ENCODE data around the gene SPEG. TPM values are rescaled to one million over a fixed set of nuclear protein-coding genes. Genes with fewer than 3 reads are reported as not detected.

Gene SPEG
- 1.5 and 4.8 TPM in 2 replicates for total RNA-seq

DNA sequence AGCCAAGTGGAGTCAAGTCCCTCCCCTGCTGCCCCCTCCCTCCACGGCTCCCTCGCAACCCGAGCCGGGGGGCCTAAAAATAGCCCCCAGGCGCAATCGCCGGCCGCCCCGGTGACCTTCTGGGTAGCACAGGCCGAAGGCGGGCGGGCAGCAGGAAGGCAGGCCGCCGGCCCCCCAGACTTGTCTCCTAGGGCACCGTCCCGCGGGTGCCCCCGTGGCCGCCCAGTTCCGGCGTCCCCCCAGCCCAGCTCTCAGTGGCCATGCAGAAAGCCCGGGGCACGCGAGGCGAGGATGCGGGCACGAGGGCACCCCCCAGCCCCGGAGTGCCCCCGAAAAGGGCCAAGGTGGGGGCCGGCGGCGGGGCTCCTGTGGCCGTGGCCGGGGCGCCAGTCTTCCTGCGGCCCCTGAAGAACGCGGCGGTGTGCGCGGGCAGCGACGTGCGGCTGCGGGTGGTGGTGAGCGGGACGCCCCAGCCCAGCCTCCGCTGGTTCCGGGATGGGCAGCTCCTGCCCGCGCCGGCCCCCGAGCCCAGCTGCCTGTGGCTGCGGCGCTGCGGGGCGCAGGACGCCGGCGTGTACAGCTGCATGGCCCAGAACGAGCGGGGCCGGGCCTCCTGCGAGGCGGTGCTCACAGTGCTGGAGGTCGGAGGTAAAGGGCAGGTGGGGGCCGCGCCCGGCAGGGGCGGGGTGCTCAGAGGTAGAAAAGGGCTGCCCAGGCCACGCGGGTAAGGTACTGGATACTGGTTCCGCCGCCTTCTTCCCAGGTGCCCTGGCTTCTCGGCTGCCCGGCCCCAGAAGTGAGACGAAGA lies at the start of gene SPEG:
Gene SPEG (plus strand): TSS at position 126 of the 808 bp plus-strand sequence. CDS start 135 bp downstream, at position 261.

DNA sequence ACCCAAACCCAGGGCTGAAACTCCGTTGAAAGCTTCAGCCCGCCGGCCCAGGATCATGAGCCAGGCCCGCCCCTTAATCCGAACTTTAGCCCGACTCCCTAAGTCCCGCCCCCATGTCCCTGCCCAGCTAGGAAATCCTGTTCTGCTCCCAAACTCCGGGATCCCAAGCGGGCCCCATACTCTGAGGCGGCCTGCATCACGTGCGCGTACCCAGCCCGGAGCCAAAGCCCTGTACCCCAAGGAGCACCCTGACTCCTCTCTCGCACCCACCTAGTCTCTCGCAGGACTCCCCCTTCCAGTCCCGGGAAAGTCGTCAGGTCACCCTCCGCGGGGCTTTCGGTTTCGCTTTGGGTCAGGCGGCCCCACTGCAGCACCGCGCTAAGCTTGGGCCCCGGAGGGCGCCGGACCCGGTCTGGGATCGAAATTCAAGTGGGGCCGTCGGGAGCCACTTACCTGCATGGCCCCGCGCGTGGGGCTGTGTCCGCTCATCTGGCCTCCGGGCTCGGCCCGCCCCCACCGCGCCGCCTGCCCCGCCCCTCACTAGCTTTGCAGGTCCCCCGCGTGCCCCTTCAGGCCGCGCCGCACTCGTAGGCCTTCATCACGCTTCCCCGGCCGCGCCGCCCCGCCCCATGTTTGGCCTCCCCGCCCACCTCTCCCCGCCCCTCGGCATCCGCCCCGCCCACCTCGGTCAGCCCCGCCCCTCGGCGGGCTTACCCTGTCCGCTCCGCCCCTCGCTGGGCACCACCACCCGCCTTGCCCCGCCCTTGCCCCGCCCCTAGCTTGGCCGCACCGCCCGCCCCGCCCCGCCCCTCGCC lies 47.1 kb upstream of the SPEG start, which contains the start of gene DNPEP:
Gene DNPEP (minus strand): TSS at position 607 of the 815 bp plus-strand sequence. CDS start 118 bp downstream, at position 489.

DNA sequence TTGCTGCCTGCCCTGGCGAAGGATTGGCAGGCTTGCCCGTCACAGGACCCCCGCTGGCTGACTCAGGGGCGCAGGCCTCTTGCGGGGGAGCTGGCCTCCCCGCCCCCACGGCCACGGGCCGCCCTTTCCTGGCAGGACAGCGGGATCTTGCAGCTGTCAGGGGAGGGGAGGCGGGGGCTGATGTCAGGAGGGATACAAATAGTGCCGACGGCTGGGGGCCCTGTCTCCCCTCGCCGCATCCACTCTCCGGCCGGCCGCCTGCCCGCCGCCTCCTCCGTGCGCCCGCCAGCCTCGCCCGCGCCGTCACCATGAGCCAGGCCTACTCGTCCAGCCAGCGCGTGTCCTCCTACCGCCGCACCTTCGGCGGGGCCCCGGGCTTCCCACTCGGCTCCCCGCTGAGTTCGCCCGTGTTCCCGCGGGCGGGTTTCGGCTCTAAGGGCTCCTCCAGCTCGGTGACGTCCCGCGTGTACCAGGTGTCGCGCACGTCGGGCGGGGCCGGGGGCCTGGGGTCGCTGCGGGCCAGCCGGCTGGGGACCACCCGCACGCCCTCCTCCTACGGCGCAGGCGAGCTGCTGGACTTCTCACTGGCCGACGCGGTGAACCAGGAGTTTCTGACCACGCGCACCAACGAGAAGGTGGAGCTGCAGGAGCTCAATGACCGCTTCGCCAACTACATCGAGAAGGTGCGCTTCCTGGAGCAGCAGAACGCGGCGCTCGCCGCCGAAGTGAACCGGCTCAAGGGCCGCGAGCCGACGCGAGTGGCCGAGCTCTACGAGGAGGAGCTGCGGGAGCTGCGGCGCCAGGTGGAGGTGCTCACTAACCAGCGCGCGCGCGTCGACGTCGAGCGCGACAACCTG lies 16.3 kb upstream of the SPEG start, which contains the start of gene DES:
Gene DES (plus strand): TSS at position 223 of the 857 bp plus-strand sequence. CDS start 86 bp downstream, at position 309.

DNA sequence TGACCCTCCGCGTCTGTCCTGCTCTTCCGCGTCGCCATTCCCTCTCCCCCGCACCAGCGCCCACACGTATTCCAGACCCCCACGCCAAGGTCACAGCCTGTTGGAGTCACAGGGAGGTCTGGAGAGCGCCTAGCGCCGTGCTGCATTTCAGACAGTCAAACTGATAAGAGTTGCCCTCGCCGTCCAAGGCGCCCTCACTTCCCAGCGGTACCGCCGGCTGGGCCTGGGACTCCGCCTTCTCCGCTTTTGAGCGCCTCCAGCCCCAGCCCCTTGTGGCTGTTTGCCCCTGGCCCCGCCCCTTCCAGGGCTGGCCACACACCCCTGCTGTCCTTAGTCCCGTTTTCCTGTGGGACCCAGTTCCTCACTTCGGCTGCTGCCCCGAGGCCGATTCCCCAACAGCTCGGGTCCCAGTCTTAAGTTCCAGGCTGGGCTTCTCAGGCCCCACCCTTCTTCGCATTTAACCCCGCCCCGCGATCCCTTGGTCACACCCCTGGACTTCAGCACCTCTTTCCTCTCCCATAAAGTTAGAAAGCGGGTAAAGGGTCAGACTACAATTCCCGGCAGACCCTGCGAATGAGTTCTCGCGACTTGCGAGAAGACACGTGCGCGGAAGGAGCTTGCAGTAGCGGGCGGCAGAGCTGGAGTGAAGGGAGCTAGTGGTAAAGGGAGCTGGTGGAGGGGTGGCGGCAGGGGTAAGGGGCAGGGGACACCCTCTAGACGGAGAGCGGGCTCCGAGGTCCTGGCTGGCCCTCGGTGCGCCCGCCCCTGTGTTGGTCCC lies 63.8 kb downstream of the SPEG start, which contains the start of gene GMPPA:
Gene GMPPA (plus strand): TSS at position 612 of the 778 bp plus-strand sequence. CDS start 1,085 bp downstream, outside the sequence.

DNA sequence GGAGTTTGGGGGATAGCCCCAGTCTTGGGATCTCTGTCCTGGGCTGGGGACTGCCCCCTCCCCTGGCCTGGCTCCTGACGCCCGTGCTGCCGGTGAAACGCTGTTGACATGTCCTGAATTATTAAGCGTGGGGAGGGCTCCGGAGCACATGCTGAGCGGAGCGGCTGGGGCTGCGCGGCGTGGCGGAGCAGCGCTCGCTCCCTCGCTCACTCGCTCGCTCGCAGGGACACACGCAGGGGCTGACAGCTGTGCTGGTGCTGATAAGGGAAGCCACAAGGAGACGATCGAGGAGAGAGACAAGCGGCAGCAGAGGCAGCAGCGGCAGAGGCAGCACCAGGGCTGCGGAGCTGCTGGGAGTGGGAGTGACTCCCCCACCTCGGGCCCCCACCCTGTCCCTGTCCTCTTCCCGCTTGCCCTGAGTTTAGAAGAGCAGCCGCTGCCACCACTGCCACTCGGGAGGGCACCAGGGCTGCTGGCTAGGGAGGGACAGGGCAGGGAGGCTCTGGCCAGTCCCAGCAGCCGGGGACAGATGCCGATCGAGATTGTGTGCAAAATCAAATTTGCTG lies 79.6 kb downstream of the SPEG start, which contains the start of gene ASIC4:
Gene ASIC4 (plus strand): TSS at position 287 of the 566 bp plus-strand sequence. CDS start 243 bp downstream, at position 530.

DNA sequence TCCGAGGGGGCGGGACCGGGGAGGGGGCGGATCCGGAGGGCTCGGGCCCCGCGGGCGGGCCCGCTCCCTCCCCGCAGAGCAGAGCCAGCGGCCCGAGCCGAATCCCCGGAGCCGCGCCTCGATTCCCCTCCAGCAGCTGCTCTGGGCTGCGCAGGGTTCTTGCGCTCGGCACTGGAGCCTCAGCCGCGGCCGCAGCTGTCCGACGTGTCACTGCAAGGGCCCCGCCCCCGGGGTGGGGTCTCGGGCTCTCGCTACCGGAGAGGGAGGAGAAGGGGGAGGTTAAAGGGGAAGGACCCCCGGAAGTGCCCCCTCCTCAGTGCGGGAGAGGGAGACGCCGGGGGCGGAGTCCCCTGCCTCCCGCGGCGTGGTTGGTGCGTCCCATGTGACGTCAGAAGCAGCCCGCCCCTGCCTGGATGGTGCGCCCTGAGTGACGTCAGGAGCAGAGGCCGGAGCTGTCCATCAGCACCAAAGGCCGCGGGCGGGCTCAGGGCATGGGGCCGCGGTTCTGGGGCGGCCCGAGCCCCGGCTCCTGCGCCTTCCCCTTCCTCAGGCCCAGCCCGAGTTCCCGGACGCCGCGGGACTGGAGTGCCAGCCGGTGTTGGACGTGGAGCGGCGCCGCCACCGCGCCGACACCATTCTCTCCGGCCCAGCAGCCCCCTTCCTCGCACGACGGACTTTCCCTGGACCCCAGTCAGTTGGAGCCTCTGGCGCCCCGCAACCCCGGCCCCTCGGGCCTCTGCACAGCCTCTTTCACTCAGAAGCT lies 109.1 kb downstream of the SPEG start, which contains the start of the genes CHPF and TMEM198:
Gene CHPF (minus strand): TSS at position 214 of the 763 bp plus-strand sequence. CDS start 271 bp downstream, outside the sequence.
Gene TMEM198 (plus strand): TSS at position 433 of the 763 bp plus-strand sequence. CDS start 700 bp downstream, outside the sequence.

Other genes starting within 250 kb of the SPEG start
- 32.8 and 40.1 TPM in 2 replicates for gene ZFAND2B, start 228.1 kb upstream of the SPEG start, total RNA-seq
- 38.8 and 55.2 TPM in 2 replicates for gene ABCB6, start 215.9 kb upstream of the SPEG start, total RNA-seq
- 20.9 and 34.0 TPM in 2 replicates for gene ATG9A, start 205.2 kb upstream of the SPEG start, total RNA-seq
- gene ANKZF1, start 205.0 kb upstream of the SPEG start, total RNA-seq = 55.6 and 68.7 TPM in 2 replicates
- gene GLB1L, start 189.4 kb upstream of the SPEG start, total RNA-seq = 6.6 and 7.2 TPM in 2 replicates
- 25.5 and 36.0 TPM in 2 replicates for gene STK16, start 189.4 kb upstream of the SPEG start, total RNA-seq
- gene TUBA4B, start 181.6 kb upstream of the SPEG start, total RNA-seq = not detected in 2 replicates
- 75.5 and 161 TPM in 2 replicates for gene TUBA4A, start 180.9 kb upstream of the SPEG start, total RNA-seq
- 50.5 and 50.6 TPM in 2 replicates for gene DNAJB2, start 155.5 kb upstream of the SPEG start, total RNA-seq
- gene PTPRN, start 125.4 kb upstream of the SPEG start, total RNA-seq = 0.21 and 2.2 TPM in 2 replicates
- gene RESP18, start 102.1 kb upstream of the SPEG start, total RNA-seq = not detected in 2 replicates
- 39.6 and 87.2 TPM in 2 replicates for gene DNPEP, start 46.9 kb upstream of the SPEG start, total RNA-seq
- not detected in 2 replicates for gene DES, start 16.5 kb upstream of the SPEG start, total RNA-seq
- gene GMPPA, start 64.0 kb downstream of the SPEG start, total RNA-seq = 23.4 and 35.9 TPM in 2 replicates
- gene ASIC4, start 79.6 kb downstream of the SPEG start, total RNA-seq = not detected in 2 replicates
- gene CHPF, start 109.0 kb downstream of the SPEG start, total RNA-seq = 115 and 131 TPM in 2 replicates
- gene TMEM198, start 109.2 kb downstream of the SPEG start, total RNA-seq = under 0.01 and 0.48 TPM in 2 replicates
- gene OBSL1, start 136.7 kb downstream of the SPEG start, total RNA-seq = 14.3 and 31.8 TPM in 2 replicates
- gene INHA, start 137.5 kb downstream of the SPEG start, total RNA-seq = 0.48 TPM in 1 of 2 replicates, not detected in the other
- gene STK11IP, start 163.0 kb downstream of the SPEG start, total RNA-seq = 15.1 and 20.2 TPM in 2 replicates
- 1.3 and 5.3 TPM in 2 replicates for gene SLC4A3, start 192.8 kb downstream of the SPEG start, total RNA-seq